ENCODE measurements around the gene PYDC2.

GRCh38 chr3:191470545-191470944 is 9.6 kb downstream of the PYDC2 start:
- TF ChIP-seq CTCF (IDR thresholded peaks at IDR 0.05) (no peak), POLR2AphosphoS5 (IDR thresholded peaks at IDR 0.05) (no peak), POLR2A (IDR thresholded peaks at IDR 0.05) (no peak), EP300 (IDR thresholded peaks at IDR 0.05) (no peak)
